ENCODE results near the gene PTPRT. TPM values are rescaled to one million over a fixed set of nuclear protein-coding genes. Genes with fewer than 3 reads are reported as not detected.

Gene PTPRT
- total and polyA plus RNA-seq, 2 of the 13 experiments (the other 11 are each of a cell fraction or from before 2014, with no cell fraction given) = under 0.01 to 0.09 TPM

DNA sequence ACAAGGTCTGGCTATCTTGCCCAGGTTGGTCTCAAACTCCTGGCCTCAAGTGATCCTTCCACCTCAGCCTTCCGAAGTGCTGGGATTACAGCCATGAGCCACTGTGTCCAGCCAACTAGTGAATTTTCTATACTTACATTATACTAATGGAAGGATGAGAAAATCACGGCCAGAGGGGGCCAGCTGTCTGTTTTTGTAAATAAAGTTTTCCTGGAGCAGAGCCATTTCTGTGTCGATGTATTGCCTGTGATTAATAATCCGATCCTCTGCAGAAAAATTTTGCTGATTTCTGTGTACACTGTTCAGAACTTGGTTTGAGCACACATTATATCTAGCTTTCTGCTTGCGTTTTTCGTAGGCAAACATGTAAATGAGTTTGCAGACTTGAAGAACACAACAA, 28.8 kb downstream of the PTPRT start:
- Histone ChIP-seq H3K27me3 (ENCODE audit: control insufficient read depth in 1 of 2, insufficient read depth in 2 of 2, low read length in 2 of 2) (no peaks in the 10 kb centered on the region), H3K9ac (ENCODE audit: insufficient read depth, low read depth, low read length) (no peak overlapping the region), H3K79me2 (ENCODE audit: insufficient read depth, low read length) (no peaks in the 10 kb centered on the region), H3K9me3 (ENCODE audit: low read length) (no peaks in the 10 kb centered on the region), H4K20me1 (ENCODE audit: insufficient read depth, low read length) (no peaks in the 10 kb centered on the region), H3K4me2 (ENCODE audit: low read depth, low read length) (no peak overlapping the region), H3K27ac (ENCODE audit: extremely low read length, insufficient read depth, low read length) (no peak overlapping the region), H3K4me1 (ENCODE audit: insufficient read depth, low read length) (no peaks in the 10 kb centered on the region), H3K4me3 (replicated peaks in 1 of 3; ENCODE audit: insufficient read depth in 1 of 3, low read depth in 2 of 3, low read length in 3 of 3) (no peak overlapping the region), H3K36me3 (replicated peaks in 1 of 2; ENCODE audit: control insufficient read depth in 1 of 2, insufficient read depth in 2 of 2, low read length in 2 of 2) (no peaks in the 10 kb centered on the region), H2AFZ (ENCODE audit: low read length) (no peak overlapping the region)
- 2% methylated on average over 6 of the region's 6 CpGs for WGBS (ENCODE audit: low lambda C conversion rate)
- DNase-seq (ENCODE audit: low spot score) (no peak), ATAC-seq (no peak), FAIRE-seq (peak; percentile 21)
- no peak for TF ChIP-seq PCBP1 (IDR thresholded peaks at IDR 0.05; ENCODE audit: borderline replicate concordance, low read depth, low read length)
- no peak for TF ChIP-seq IKZF4 (CRISPR knock-in tag; IDR thresholded peaks at IDR 0.05; ENCODE audit: borderline replicate concordance, low read depth, not compliant biosample characterization)
- TF ChIP-seq ZSCAN21 (CRISPR knock-in tag; IDR thresholded peaks at IDR 0.05; ENCODE audit: borderline replicate concordance) = no peak
- TF ChIP-seq, protein P1, sequence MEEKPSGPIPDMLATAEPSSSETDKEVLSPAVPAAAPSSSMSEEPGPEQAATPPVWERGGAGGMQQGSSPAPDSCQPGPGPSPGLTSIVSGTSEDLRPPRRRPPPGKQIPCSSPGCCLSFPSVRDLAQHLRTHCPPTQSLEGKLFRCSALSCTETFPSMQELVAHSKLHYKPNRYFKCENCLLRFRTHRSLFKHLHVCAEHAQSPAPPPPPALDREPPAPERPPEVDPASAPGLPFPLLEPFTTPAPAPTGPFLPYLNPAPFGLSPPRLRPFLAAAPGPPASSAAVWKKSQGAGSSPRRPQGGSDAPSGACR (CRISPR knock-in tag; IDR thresholded peaks at IDR 0.05) = no peak
- TF ChIP-seq SCMH1 (CRISPR knock-in tag; IDR thresholded peaks at IDR 0.05; ENCODE audit: borderline replicate concordance) = no peak
- TF ChIP-seq ZFP82 (CRISPR knock-in tag; IDR thresholded peaks at IDR 0.05; ENCODE audit: borderline replicate concordance) = no peak
- TF ChIP-seq GTF3A (CRISPR knock-in tag; conservative IDR thresholded peaks at IDR 0.05) = no peak
- no peak for TF ChIP-seq XBP1 (CRISPR knock-in tag; IDR thresholded peaks at IDR 0.05)
- TF ChIP-seq ZNF136 (CRISPR knock-in tag; IDR thresholded peaks at IDR 0.05; ENCODE audit: low read depth) = no peak
- no peak for TF ChIP-seq ZNF207 (IDR thresholded peaks at IDR 0.05; ENCODE audit: borderline replicate concordance)
- no peak for TF ChIP-seq SIN3A (IDR thresholded peaks at IDR 0.05; ENCODE audit: borderline replicate concordance, low read depth, low read length)
- TF ChIP-seq FIP1L1 (IDR thresholded peaks at IDR 0.05; ENCODE audit: borderline replicate concordance, insufficient read depth, low read depth, low read length) = no peak
- TF ChIP-seq PHF5A (CRISPR knock-in tag; IDR thresholded peaks at IDR 0.05; ENCODE audit: low read depth, unreplicated experiment) = no peak
- TF ChIP-seq CREB1 (IDR thresholded peaks at IDR 0.05) = no peak
- TF ChIP-seq CREB1 (CRISPR knock-in tag; IDR thresholded peaks at IDR 0.05) = no peak
- no peak for TF ChIP-seq ZNF75D (CRISPR knock-in tag; IDR thresholded peaks at IDR 0.05; ENCODE audit: borderline replicate concordance)
- intact Hi-C loops (cut with micrococcal nuclease; ENCODE audit: unreplicated experiment) (no loop called here), in situ Hi-C loops (cut with HindIII; ENCODE audit: extremely low pct_ligation_motif_present, low pct_unique_long_range_greater_than_20kb) (no loop called here)
- ChIA-PET POLR2A (no interaction called here), CTCF (ENCODE audit: low intra/inter-chr PET ratio, low total read pairs) (no interaction called here)
- BruUV-seq (replicated peaks) = no TSS peak
